ENCODE results near the gene WT1.
"Not testable (repeated sequence)": the region's sequence is repeated elsewhere in the genome, so short reads cannot be mapped to it uniquely, and the experiment has no call there.

The WT1 gene

GRCh38 chr11:32435511-32435941, at the start of gene WT1:
WT1 (minus strand) TSS chr11:32435539.
- no peak for DNase-seq (ENCODE audit: low read depth)
- in situ Hi-C loops (cut with HindIII; ENCODE audit: low sequenced_read_pairs) = loop anchor here (5.0 to 10.0 kb wide), 2 partner anchors 57 to 629 kb away; no protein-coding TSS in a partner anchor
- no peak for TF ChIP-seq CTCF (IDR thresholded peaks at IDR 0.05; ENCODE audit: low read depth, low read length, missing control alignments)
- H3K4me3 ChIP-seq (ENCODE audit: low read depth, low read length) = no peak within 1 kb of the TSS

GRCh38 chr11:32479291-32479690, 44.0 kb upstream of the WT1 start:
- no peak for DNase-seq (ENCODE audit: low read depth)
- in situ Hi-C loops (cut with HindIII; ENCODE audit: low sequenced_read_pairs) = no loop called here
- no peak for TF ChIP-seq CTCF (IDR thresholded peaks at IDR 0.05; ENCODE audit: low read depth, low read length, missing control alignments)
- H3K4me3 ChIP-seq (ENCODE audit: low read depth, low read length) = no peak overlapping the region

GRCh38 chr11:32478277-32478731, 43.0 kb upstream of the WT1 start:
- in situ Hi-C loops (cut with HindIII; ENCODE audit: low sequenced_read_pairs) = no loop called here
- no peak overlapping the region for H3K4me3 ChIP-seq (ENCODE audit: low read depth, low read length)
- DNase-seq (ENCODE audit: low read depth) = no peak
- no peak for TF ChIP-seq CTCF (IDR thresholded peaks at IDR 0.05; ENCODE audit: low read depth, low read length, missing control alignments)

GRCh38 chr11:32473282-32473909, 38.1 kb upstream of the WT1 start:
- DNase-seq (ENCODE audit: low read depth) = no peak
- no peak for TF ChIP-seq CTCF (IDR thresholded peaks at IDR 0.05; ENCODE audit: low read depth, low read length, missing control alignments)
- H3K4me3 ChIP-seq (ENCODE audit: low read depth, low read length) = no peak overlapping the region
- in situ Hi-C loops (cut with HindIII; ENCODE audit: low sequenced_read_pairs) = no loop called here

GRCh38 chr11:32472226-32472625, 36.9 kb upstream of the WT1 start:
- no peak overlapping the region for H3K4me3 ChIP-seq (ENCODE audit: low read depth, low read length)
- in situ Hi-C loops (cut with HindIII; ENCODE audit: low sequenced_read_pairs) = no loop called here
- TF ChIP-seq CTCF (IDR thresholded peaks at IDR 0.05; ENCODE audit: low read depth, low read length, missing control alignments) = no peak
- DNase-seq (ENCODE audit: low read depth) = no peak

GRCh38 chr11:32471544-32471943, 36.2 kb upstream of the WT1 start:
- in situ Hi-C loops (cut with HindIII; ENCODE audit: low sequenced_read_pairs); DNase-seq (ENCODE audit: low read depth); H3K4me3 ChIP-seq (ENCODE audit: low read depth, low read length): not testable (repeated sequence)

- H3K4me3 ChIP-seq (ENCODE audit: low read depth, low read length) = no peak overlapping the region
- no peak for DNase-seq (ENCODE audit: low read depth)
- no peak for TF ChIP-seq CTCF (IDR thresholded peaks at IDR 0.05; ENCODE audit: low read depth, low read length, missing control alignments)
- in situ Hi-C loops (cut with HindIII; ENCODE audit: low sequenced_read_pairs) = no loop called here
These were observed 34.5 kb upstream of the WT1 start for GRCh38 chr11:32469791-32470190.

All from astrocyte of the cerebellum (primary cell).